GM12892 (cell line): ENCODE results near the gene BMP8B.
"Not testable (repeated sequence)": the region's sequence is repeated elsewhere in the genome, so short reads cannot be mapped to it uniquely, and the experiment has no call there.

Experiments used
- DNase-seq: peaks from one replicate; pipeline ENCODE4 v3.0.0; 2011; ENCODE audit not compliant: insufficient read length
- FAIRE-seq: peaks from 2 replicates; lab custom pipeline; 2011; peaks lifted over from hg19 to GRCh38; lab: Jason Lieb, UNC
- POLR2A ChIP-seq: IDR thresholded peaks from 2 replicates; pipeline ENCODE4 v1.6.1; 2011; ENCODE audit warnings: low read depth, low read length, control low read depth
- POLR2AphosphoS5 ChIP-seq: IDR thresholded peaks from 2 replicates; pipeline ENCODE4 v1.6.1; 2011; ENCODE audit warnings: low read depth, low read length, control low read depth
- TAF1 ChIP-seq: IDR thresholded peaks from 2 replicates; pipeline ENCODE4 v1.6.1; 2011; ENCODE audit warnings: low read depth, mild to moderate bottlenecking, control low read depth, low read length, borderline replicate concordance

Gene BMP8B

DNA sequence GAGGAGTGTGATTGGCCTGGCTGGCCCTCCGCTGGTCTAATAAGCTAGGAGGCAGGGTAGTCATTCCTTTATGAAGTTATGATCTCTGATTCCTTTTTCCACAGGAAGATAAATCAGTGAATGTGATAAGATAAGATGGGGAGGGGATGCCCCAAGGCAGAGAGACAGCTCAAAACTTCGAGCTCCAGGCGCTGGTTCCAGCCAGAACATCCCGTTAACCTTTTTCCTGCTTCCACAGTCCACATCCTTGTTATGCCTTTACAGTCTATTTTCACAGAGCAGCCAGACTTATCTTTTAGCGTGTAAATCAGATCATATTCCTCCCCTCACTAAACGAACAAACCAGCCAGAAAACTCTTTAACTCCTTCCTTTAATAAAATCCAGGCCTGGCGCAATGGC lies 38.5 kb upstream of the BMP8B start:
- FAIRE-seq = no peak
- TF ChIP-seq POLR2A (no peak), POLR2AphosphoS5 (no peak), TAF1 (no peak)
- DNase-seq = no peak

- TF ChIP-seq POLR2A = no peak
- no peak for TF ChIP-seq TAF1
- TF ChIP-seq POLR2AphosphoS5 = no peak
- FAIRE-seq (no peak), DNase-seq (no peak)
These were observed 37.9 kb upstream of the BMP8B start for GRCh38 chr1:39826583-39826982.

- FAIRE-seq (peak; percentile 86), DNase-seq (no peak)
- TF ChIP-seq POLR2A (0 out of 2 replicates have a peak, but pooled peaks have one; percentile 33), TAF1 (no peak), POLR2AphosphoS5 (no peak)
These were observed 36.8 kb upstream of the BMP8B start for GRCh38 chr1:39825432-39825941.

- FAIRE-seq, DNase-seq: not testable (repeated sequence)
These were observed 34.8 kb upstream of the BMP8B start for GRCh38 chr1:39823450-39823849.

- DNase-seq = no peak
These were observed 33.5 kb upstream of the BMP8B start for GRCh38 chr1:39822146-39822545.

DNA sequence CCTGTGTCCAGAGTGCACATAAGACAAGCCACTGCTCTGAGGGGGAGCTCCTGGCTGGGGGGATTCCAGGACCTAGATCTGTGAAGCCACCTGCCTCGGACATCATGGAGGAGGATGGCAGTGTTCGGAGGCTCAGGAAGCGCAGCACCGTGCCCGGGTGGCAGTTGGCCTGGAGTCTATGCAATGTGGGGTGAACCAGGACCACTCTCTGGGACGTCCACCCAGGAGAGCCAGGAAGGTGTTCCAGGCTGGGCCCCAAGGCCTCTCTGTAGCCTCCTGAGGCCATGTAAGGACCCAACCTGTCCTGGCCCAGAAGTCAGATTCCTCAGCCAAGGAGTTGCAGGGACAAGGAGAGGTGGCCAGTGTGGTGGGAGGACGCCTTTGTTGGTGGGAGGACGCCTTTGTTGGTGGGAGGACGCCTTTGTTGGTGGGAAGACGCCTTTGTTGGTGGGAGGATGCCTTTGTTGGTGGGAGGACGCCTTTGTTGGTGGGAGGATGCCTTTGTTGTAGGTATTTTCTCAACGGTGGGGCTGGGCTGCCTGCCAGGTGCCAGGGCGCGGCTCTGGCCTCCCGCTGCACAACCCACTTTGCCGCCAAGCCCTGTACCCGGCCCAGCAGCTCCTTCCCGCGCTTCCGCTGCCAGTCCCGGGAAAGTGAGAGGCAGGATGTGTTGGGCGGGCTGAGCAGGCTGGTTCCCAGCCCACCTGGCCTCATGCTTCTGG lies 30.6 kb upstream of the BMP8B start:
- no peak for DNase-seq
- no peak for FAIRE-seq
- TF ChIP-seq TAF1 (no peak), POLR2A (no peak), POLR2AphosphoS5 (no peak)

More at GRCh38 chr1:39822146-39822545, 33.5 kb upstream of the BMP8B start:
- TF ChIP-seq TAF1 (no peak), POLR2AphosphoS5 (no peak), POLR2A (no peak)
- no peak for FAIRE-seq

- TF ChIP-seq POLR2A (no peak), TAF1 (no peak), POLR2AphosphoS5 (no peak)
- no peak for DNase-seq
- FAIRE-seq = no peak
These were observed 29.8 kb upstream of the BMP8B start for GRCh38 chr1:39818482-39818881.

DNA sequence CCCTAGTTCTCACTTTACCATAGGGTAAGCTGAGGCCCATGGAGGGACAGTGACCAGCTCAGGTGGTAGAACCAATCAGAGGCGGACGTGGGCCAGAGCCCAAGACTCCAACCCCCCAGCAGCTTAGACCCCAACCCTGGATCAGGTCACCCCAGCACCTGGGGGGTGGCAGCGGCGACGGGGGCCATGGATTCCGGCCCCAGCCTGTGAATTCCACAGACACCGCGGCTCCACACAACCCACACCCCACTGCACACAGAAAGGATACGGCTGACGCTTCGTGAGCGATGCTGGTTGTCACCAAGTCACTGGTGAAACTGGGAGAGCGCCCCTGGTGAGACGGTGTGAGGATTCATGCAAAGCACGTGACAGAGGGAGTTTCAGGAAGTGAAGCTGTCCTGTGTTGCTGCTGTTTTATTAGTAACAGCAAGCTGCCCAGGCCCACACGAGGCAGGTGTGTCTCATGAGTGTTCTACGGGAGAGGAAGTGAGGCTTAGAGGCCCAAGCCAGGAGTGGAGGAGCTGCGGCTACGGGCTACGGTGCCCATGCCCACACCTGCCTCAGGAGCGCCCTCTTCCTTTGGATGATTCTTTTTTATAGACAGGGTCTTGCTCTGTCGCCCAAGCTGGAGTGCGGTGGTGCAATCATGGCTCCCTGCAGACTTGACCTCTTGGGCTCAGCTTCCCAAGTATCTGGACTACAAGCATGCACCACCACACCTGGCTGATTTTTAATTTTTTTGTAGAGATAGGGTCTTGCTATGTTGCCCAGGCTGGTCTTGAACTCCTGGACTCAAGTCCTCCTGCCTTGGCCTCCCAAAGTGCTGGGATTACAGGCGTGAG lies 28.6 kb upstream of the BMP8B start:
- FAIRE-seq = peak; percentile 99
- DNase-seq = peak; percentile 73
- TF ChIP-seq TAF1 = peak; percentile 42; the same call in 1 of the 2 replicates
- TF ChIP-seq POLR2AphosphoS5 = peak; percentile 56
- TF ChIP-seq POLR2A = peak; percentile 64

- no peak for FAIRE-seq
- peak; percentile 60 for DNase-seq
- TF ChIP-seq POLR2A (no peak), TAF1 (no peak)
These were observed 27.9 kb upstream of the BMP8B start for GRCh38 chr1:39816415-39817090.

GRCh38 chr1:39812913-39813312 lies 24.2 kb upstream of the BMP8B start:
- DNase-seq (no peak), FAIRE-seq (no peak)
- TF ChIP-seq POLR2AphosphoS5 (no peak), TAF1 (no peak), POLR2A (no peak)
